Bronchial epithelial cell (primary cell): ENCODE measurements around the gene S100A6. TPM values are rescaled to one million over a fixed set of nuclear protein-coding genes. Genes with fewer than 3 reads are reported as not detected.

ENCODE experiments used
- DNase-seq: peaks from one replicate; pipeline ENCODE4 v3.0.0-alpha.2; 2010; ENCODE audit warnings: low read depth
- FAIRE-seq: peaks from 2 replicates; lab custom pipeline; 2011; peaks lifted over from hg19 to GRCh38; lab: Jason Lieb, UNC
- H3K27me3 ChIP-seq: 2 replicates; pipeline ENCODE4 v1.5.1; 2011; ENCODE audit warnings: low read length; ENCODE audit not compliant: control insufficient read depth, insufficient read depth
- H3K36me3 ChIP-seq: 2 replicates; pipeline ENCODE4 v1.5.1; 2011; ENCODE audit warnings: low read length; ENCODE audit not compliant: control insufficient read depth, insufficient read depth
- H3K4me3 ChIP-seq: 2 replicates; pipeline ENCODE4 v1.5.1; 2011; ENCODE audit warnings: mild to moderate bottlenecking, low read depth, low read length, control low read depth
- total RNA-seq: library from RNA; depleted of rRNA; stranded (reverse); fragments of >200 nt; gene quantifications from 2 replicates; pipeline ENCODE4 v1.2.1, GENCODE V29; 2014
- TF ChIP-seq, protein P1 (sequence below): IDR thresholded peaks from 2 replicates; pipeline ENCODE4 v1.5.1; 2011; ENCODE audit warnings: mild to moderate bottlenecking, moderate library complexity, low read length, control low read depth, inconsistent platforms; ENCODE audit not compliant: insufficient read depth, severe bottlenecking

The S100A6 gene
- total RNA-seq, 1 donor from 2014 or later = 2,948 TPM

DNA sequence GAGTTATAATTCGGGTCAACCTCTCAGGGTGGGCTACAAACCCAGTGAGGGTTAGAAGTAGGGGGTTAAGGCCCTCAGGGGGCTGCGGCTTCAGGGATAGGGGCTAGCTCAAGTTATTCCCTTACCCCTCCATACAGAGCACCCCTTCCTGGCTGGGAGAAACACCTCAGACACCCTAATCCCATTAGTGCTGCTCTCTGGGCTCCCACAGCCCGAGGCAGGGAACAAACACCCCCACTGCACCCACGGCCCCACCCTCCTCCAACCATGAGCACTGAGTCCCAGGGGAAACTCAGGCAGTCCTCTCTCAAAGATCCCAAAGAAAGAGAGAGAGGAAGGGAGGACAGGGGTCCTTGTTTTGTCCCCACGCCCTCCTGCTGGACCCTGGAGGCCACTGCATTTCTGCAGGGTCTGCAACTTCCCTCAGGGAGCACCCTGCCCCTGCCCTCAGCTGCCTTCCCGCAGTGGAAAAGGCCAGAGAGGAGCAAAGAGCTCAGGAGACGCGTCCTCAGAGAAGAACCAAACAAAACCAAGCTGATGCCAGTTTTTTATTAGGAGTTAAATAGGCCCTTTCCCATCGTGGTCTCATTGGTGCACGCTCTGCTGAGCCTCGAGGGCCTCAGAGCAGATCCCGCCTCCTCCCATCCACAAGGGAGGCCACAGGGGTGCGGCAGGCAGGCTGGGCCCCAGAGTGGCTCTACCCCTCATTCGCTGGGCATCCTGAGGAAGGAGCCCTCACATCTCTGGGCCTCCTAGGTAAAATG lies 11.2 kb upstream of the S100A6 start:
- DNase-seq (no peak), FAIRE-seq (no peak)
- H3K4me3 ChIP-seq = no peak overlapping the region
- TF ChIP-seq, protein P1, sequence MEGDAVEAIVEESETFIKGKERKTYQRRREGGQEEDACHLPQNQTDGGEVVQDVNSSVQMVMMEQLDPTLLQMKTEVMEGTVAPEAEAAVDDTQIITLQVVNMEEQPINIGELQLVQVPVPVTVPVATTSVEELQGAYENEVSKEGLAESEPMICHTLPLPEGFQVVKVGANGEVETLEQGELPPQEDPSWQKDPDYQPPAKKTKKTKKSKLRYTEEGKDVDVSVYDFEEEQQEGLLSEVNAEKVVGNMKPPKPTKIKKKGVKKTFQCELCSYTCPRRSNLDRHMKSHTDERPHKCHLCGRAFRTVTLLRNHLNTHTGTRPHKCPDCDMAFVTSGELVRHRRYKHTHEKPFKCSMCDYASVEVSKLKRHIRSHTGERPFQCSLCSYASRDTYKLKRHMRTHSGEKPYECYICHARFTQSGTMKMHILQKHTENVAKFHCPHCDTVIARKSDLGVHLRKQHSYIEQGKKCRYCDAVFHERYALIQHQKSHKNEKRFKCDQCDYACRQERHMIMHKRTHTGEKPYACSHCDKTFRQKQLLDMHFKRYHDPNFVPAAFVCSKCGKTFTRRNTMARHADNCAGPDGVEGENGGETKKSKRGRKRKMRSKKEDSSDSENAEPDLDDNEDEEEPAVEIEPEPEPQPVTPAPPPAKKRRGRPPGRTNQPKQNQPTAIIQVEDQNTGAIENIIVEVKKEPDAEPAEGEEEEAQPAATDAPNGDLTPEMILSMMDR = no peak
- H3K36me3 ChIP-seq = peaks cover 7% of the 10 kb centered on the region
- H3K27me3 ChIP-seq = no peaks in the 10 kb centered on the region

DNA sequence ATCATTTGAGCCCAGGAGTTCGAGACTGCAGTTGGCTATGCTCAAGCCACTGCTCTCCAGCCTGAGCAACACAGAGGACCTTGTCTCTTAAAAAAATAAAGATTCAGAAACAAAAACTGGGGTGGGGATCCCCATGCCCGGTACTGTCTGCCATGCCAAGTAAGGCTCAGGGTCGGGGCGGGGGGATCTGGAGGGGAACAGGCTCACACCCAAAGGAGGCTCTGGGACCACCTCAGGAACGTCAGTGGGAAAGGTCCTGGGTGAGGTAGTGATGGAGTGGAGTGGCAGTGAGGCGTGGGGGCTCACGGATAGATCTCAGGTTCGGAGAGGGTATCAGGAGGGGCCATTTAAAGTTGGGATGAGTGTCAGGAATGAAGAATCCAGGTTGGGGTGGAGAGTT lies 10.6 kb upstream of the S100A6 start:
- H3K36me3 ChIP-seq = peaks cover 7% of the 10 kb centered on the region
- DNase-seq = no peak
- no peak overlapping the region for H3K4me3 ChIP-seq
- H3K27me3 ChIP-seq = no peaks in the 10 kb centered on the region
- TF ChIP-seq, protein P1 = no peak
- no peak for FAIRE-seq

DNA sequence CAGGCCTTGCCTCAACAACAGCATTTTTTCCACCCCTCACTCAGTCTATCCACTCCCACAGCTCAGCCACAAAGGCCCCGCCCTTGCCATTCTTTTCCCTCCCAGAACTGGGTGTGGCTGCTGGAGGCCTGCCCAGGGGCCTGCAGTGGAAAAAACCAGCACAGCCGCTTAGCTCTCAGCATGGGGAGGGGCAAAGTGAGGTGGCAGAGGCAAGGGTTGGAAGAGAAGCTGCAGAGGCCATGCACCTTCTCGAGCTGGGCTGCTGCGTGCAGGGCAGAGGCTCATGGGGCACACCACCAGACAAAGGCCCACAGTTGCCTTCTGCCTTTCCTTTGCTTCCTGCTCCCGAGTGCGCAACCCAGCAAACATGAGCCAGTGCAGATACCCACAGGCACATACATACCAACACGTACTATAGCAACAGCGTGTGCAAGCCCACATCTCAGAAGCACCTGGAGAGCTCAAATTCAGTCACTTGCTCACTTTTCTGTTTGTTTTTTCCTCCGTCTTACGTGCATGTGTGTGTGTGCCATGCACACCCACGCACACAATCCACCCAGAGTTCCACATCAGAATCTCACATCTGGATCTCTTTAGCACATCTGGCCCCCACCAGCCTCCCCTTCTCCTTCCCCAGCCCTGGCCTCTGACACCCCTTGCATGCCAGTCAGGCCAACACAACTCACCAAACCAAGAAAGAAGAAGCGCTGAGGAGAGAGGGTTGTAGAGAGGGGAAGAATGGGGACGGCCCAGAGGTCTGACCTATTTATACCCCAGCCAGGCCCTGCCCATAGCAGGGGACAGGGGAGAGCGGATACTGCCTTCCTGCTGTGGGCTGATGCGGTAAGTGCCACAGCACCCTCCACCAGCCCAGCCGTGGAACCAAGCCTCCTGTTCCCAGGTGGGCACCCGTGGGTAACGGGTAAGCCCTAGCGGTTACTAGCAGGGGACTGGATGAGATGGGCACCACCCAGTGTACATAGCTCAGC lies 9.6 kb upstream of the S100A6 start, which contains the start of gene S100A4:
S100A4 (minus strand) TSS at position 740 of the 989 bp plus-strand sequence. CDS start 1,012 bp downstream, outside the sequence.
- H3K36me3 ChIP-seq = peaks cover 6% of the 10 kb centered on the region
- H3K27me3 ChIP-seq = no peaks in the 10 kb centered on the region
- FAIRE-seq = no peak
- peak; percentile 91 for DNase-seq
- no peak within 1 kb of the TSS for H3K4me3 ChIP-seq
- TF ChIP-seq, protein P1 = no peak

GRCh38 chr1:153544453-153545066 lies 8.8 kb upstream of the S100A6 start:
- TF ChIP-seq, protein P1 = no peak
- no peak for FAIRE-seq
- Histone ChIP-seq H3K36me3 (peaks cover 4% of the 10 kb centered on the region), H3K4me3 (no peak overlapping the region), H3K27me3 (no peaks in the 10 kb centered on the region)
- DNase-seq = no peak

DNA sequence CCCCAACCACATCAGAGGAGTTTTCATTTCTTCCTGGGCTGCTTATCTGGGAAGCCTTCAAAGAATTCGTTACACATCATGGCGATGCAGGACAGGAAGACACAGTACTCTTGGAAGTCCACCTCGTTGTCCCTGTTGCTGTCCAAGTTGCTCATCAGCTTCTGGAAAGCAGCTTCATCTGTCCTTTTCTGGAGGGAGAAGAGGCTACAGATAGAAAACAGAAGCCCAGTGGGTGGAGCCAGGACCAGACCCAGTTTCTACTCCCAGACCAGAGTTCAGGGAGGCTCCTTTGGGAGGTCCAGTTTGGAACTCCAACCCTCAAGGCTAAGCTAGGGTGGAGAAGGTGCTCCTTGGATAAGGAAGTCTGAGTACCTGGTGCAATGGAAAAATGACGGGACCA lies 7.9 kb upstream of the S100A6 start:
- no peak for FAIRE-seq
- no peak for DNase-seq
- TF ChIP-seq, protein P1 = no peak
- peaks cover 2% of the 10 kb centered on the region for H3K36me3 ChIP-seq
- no peaks in the 10 kb centered on the region for H3K27me3 ChIP-seq
- H3K4me3 ChIP-seq = no peak overlapping the region
